Stimulated activated CD8-positive, alpha-beta memory T cell treated with anti-CD3 and anti-CD28 coated beads, Interleukin-12 subunit alpha, Interleukin-12 subunit beta, amount 100 ng/mL, for 24 hours (primary cell): ENCODE results near the gene RALGAPA2.

Experiments
- DNase-seq: peaks from one replicate; pipeline ENCODE4 v3.0.0-alpha.2; 2020; ENCODE audit errors: extremely low read depth

The RALGAPA2 gene

GRCh38 chr20:20497242-20497978 lies 215.0 kb downstream of the RALGAPA2 start:
- no peak for DNase-seq

GRCh38 chr20:20495729-20496503 lies 216.5 kb downstream of the RALGAPA2 start:
- DNase-seq = no peak

GRCh38 chr20:20493701-20494100 lies 218.7 kb downstream of the RALGAPA2 start:
- no peak for DNase-seq

DNA sequence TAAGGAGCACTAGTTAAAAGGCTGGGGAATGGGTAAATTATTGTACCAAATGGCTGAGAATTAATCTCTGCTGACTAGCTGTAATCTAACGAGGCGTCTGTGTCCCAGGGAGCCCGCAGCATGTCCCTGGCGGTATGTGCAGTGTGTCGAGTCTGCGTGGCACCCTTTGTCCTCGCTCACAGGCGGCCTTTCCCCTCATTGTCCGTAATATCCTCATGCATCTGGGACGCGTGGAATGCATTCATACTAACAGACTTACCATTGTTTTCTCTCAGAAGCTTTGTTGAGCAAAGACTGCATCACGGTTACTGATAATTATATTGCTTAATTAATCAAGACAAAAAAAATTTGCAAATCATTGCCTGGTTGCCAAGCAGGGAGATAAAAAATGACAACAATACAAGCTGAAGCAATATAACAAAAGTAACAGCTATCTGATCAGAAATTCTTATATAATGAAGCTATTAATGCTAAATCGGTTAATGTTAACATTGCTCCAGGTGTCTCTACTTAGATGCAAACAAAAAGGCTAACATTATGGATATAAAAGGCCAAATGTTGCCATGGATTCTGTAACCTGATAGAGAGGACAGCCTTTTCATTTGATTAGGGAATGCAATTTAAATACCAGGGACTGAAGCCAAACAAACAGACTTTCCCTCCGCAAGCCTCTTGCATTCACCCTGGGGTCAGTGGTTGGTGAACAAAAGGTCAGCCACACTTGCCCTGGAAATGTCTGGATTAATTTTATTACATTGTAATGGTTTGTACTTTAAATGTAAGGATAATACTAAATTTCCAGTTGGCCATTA lies 219.7 kb downstream of the RALGAPA2 start:
- DNase-seq = no peak

- no peak for DNase-seq
Measured at GRCh38 chr20:20491784-20492264, 220.6 kb downstream of the RALGAPA2 start.

DNA sequence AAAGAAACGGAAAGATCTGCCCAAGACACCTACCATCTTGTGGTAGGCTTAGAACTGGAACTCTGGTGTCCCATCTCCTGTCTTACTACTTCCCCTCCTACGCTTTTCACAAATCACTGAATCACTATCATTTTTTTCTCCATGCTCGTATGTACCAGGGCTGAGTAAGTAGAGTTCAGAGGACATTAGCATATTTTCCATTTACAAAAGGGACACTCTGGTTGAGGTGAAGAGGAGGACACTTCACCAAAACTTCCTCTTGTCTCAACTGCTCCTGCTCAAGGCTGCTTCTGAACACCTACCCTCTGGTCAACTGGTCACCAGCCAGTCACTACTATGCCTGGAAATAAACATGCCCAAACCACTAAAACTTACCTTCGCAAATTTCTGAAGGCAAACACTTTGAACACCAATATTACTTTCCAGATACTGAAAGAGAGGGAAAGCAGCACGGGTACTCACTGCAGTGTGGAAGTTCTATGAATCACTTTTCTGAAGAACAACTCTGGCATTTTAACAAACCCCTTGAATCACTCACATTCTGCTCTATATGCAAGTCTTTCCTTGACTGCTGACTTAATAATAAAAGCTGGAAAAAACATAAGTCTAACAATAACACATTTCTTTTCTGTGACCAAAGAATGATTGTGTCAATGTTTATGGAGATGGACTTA lies 221.2 kb downstream of the RALGAPA2 start:
- no peak for DNase-seq

- no peak for DNase-seq
Measured at GRCh38 chr20:20490673-20491072, 221.8 kb downstream of the RALGAPA2 start.

- no peak for DNase-seq
Measured at GRCh38 chr20:20489648-20490341, 222.6 kb downstream of the RALGAPA2 start.

DNA sequence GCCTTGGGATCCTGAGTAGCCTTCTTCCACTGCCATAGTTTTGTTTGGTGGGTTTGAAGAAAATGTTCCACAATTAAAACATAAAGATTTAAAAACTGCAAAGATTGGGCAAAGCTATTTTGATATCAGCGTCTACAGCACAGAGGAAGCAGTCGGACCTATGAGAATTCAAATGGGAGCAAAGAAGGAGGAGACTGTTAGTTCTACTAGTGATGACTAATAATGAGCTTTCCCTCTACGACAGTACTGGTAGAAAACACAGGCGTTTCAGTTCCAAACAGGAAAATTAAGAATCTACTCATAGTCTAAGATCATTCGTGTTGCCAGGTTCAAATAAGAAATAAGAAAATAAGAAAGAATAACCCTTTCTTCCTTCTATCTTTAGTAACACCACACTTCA lies 223.4 kb downstream of the RALGAPA2 start:
- DNase-seq = no peak

DNA sequence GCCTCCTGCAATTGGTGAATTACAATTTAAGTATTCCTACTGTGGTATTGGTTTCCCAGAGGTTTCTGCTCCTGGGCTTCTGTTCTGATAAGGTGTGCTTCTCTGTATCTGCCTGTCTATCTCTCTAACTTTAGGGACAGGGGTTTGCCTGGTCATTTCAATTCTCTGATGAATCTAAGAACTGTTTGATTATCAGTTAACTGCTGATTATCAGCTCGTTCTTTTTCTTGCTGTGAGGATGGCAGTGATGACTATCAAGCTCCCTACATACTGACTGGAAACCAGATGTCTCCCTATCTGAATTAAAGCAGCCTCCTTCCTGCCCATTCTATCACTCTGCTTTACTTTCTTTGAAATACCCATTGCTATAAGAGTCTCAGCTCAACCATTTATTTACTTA lies 224.1 kb downstream of the RALGAPA2 start:
- DNase-seq = no peak

GRCh38 chr20:20487811-20488210 lies 224.6 kb downstream of the RALGAPA2 start:
- DNase-seq = no peak

DNA sequence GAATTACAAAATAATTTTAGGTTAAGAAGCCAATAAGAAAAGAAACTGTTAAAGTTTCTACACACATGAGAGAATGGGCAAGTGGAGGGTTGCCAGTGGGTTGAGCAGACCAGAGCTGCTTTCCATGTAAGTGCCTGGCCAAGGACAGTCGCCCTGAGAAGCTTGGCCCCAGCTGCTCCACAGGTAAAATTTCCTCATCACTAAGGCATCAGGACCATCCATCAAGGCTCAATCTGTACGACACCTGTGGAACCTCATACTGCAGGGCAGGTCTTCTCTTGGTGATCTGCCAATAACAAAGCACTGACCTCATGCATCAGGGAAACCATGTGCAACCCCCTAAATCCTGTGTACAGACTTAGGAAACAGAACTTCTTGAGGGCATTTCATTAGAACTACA lies 229.1 kb downstream of the RALGAPA2 start:
- DNase-seq = no peak

GRCh38 chr20:20482453-20482852 lies 230.0 kb downstream of the RALGAPA2 start:
- DNase-seq = no peak

DNA sequence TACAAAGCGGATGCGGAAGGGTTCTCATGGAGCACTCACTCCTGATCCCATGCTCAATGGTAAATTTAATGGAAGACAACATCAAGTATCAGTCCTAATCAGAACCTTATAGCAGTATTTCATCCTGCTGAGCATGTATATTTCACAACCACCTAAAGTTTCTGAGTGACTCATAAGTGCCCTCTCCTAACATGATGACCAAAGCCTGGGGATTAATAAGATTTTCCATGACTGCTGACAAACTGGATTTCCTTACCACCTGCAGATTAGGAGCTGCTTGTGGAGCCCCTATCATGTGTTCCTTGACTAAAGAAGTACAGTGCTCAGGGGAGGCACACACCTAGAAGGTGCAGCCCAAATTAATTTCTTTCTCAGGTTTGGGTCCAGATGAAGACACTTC lies 231.8 kb downstream of the RALGAPA2 start:
- no peak for DNase-seq

- no peak for DNase-seq
Measured at GRCh38 chr20:20480126-20480525, 232.3 kb downstream of the RALGAPA2 start.

DNA sequence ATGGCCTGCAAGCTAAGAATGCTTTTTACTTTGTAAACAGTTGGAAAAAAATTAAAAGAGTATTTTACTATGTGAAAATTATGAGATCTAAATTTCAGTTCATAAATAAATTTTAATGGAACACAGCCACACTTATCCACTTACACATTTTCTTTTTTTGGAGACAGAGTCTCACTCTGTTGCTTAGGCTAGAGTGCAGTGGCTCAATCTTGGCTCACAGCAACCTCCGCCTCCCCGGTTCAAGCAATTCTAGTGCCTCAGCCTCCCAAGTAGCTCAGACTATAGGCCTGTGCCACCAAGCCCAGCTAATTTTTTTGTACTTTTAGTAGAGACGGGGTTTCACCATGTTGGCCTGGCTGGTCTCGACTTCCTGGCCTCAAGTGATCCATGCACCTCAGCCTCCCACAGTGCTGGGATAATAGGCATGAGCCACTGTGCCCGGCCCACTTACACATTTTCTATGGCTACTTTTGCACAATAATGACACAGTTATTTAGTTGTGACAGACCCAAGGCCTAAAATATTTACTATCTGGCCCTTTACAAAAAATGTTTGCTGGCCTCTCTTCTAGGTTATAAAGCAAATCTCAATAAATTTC lies 234.9 kb downstream of the RALGAPA2 start:
- DNase-seq = no peak

GRCh38 chr20:20476504-20476903 lies 235.9 kb downstream of the RALGAPA2 start:
- no peak for DNase-seq

- no peak for DNase-seq
Measured at GRCh38 chr20:20473657-20474056, 238.8 kb downstream of the RALGAPA2 start.

- DNase-seq = no peak
Measured at GRCh38 chr20:20472684-20473274, 239.7 kb downstream of the RALGAPA2 start.

- DNase-seq = no peak
Measured at GRCh38 chr20:20466341-20466879, 246.0 kb downstream of the RALGAPA2 start.
